Panc1 (cell line): ENCODE measurements around the gene TIMP3.

Experiments
- CTCF ChIP-seq: fragments of 450-650 bp; IDR thresholded peaks from 2 replicates; pipeline ENCODE4 v1.5.1; 2017; ENCODE audit warnings: mild to moderate bottlenecking
- POLR2AphosphoS5 ChIP-seq: IDR thresholded peaks from 2 replicates; pipeline ENCODE4 v1.6.1; 2012; ENCODE audit warnings: mild to moderate bottlenecking, low read depth, low read length, moderate library complexity
- TCF7L2 ChIP-seq: IDR thresholded peaks from 2 replicates; pipeline ENCODE4 v1.6.1; 2011; ENCODE audit warnings: mild to moderate bottlenecking, low read depth, low read length, inconsistent platforms

- no peak for TF ChIP-seq CTCF
- TF ChIP-seq POLR2AphosphoS5, result no peak
- no peak for TF ChIP-seq TCF7L2
Measured at GRCh38 chr22:32866953-32867352, 65.4 kb downstream of the TIMP3 start.
